Hypothalamus (tissue), 51 donors: ENCODE measurements around the gene ELL2.
"Not testable (repeated sequence)": the region's sequence is repeated elsewhere in the genome, so short reads cannot be mapped to it uniquely, and the experiment has no call there.

ENCODE experiments used
- DNase-seq, 51 donors: peaks; one replicate each; lab custom pipeline; 2025; lab: John Stamatoyannopoulos, UW

ELL2 gene

DNA sequence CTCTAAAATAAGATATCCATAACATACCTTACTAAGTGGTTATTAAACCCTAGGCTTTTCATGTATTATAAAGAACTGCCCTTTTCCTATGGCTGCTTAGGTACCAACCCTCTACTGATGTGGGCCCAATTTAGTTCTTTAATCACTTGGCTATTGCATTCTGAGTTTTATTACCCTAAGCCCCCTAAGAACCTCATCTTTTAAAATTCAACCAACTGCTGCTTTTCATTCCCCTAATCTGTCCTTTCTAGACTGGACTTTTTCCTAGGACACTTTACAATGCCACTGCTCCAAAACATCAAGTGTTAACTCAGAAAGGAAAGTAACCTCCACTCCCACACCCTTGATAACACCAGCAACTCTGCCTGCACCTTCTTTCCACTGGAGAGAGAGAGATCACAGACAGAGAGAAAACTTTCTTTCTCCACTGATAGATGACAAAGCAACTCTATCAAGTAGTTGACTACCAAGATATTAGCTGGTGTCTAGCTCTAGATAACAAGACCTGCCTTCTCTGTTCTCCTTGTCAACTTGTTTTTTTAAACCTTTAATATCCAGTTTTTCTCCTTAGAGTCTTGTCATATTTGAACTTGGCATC is 27.3 kb downstream of the ELL2 start:
- DNase-seq, result no peak

DNA sequence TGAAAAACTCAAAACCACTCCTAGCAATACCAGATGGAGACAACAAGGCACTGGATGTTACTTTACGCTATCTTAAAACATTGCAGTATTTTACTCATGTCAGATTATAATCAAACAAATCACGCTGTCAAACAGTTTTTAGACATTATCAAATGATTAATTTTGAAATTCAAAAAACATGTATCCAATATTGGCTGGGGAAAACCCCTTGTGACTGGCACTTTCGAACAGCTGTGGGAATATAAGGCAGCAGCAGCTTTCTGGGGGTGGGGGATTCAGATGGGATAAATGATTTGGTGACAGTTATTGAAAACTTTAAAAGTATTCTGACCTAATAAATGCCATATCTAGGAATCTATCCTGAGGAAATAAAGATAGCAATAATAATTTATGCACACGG is 28.7 kb downstream of the ELL2 start:
- no peak for DNase-seq

DNA sequence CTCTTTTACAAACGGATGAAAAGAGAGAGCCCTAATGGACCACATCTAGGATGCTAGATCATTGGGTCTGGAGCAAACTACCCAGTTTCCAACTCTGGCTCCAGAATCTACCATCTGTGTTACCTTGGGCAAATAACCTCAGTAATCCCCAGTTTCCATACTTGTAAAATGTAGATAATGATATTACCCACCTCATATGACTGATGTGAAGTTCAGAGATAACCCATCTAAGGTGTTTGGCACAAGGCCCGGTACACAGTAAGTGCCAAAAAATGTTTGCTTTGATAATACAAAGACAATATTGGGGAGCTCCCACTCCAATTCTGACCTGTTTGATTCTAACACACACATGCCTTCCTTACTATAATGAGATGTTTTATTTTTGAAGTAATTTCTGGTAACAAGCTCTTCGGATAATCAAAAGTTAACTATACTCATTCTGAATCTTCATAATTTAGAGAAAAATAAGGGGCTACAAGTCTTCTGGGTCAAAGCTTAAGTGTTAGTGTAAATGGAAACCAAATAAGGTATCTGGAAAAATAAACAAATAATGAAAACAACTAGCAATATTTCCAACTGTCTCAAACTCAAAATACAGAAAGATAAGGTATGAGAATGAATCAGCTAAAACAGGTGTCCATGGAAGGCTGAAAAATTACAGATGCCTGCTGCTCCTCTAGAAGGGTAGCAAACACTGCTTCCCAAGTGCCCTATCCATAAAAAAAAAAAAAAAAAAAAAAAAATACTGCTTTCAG is 30.4 kb downstream of the ELL2 start:
- no peak for DNase-seq

DNA sequence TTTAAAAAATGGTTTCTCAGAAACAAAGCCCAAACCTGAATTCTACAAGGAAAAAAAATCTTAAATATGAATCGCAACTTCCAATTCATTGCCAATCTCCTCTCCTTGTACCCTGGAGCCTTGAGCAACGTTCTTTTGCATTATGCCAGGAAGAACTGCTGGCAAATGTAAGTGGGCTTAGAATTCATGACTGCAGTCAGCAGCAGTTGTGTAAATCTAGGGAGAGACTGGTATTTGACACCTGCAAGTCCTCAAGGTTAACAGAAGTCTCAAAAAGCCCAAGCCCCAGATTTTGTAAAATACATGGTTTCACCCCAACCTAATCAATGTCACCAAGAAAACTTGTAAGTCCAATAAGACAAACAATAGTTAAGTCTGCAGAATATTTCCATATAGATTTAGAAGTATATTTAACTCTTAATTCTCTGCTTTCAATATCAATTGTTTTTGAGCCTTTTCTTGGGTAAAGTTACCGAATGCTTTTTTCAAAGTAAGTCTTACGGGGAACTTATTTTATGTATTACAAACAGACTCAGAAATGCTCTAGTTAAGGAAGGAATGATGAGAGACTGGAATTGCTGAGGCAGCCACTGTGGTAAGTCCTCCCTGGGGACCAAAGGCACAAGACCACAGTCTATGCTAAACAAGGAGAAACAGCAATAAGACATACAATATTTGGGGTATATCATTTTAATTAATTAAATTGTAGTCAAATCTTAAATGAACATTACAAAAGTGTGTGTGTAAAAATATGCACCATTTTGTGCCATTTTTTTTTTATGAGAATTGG is 31.3 kb downstream of the ELL2 start:
- DNase-seq, result no peak

- no peak for DNase-seq
Measured at GRCh38 chr5:95928724-95929253, 32.9 kb downstream of the ELL2 start.

GRCh38 chr5:95927927-95928723 is 33.5 kb downstream of the ELL2 start:
- no peak for DNase-seq

GRCh38 chr5:95927300-95927699 is 34.4 kb downstream of the ELL2 start:
- DNase-seq, result not testable (repeated sequence)

- no peak for DNase-seq
Measured at GRCh38 chr5:95925939-95926338, 35.7 kb downstream of the ELL2 start.

- DNase-seq, result no peak
Measured at GRCh38 chr5:95925378-95925744, 36.3 kb downstream of the ELL2 start.

- DNase-seq, result no peak
Measured at GRCh38 chr5:95924720-95925377, 36.8 kb downstream of the ELL2 start.

- DNase-seq, result no peak
Measured at GRCh38 chr5:95923918-95924544, 37.6 kb downstream of the ELL2 start.

GRCh38 chr5:95922798-95923197 is 38.9 kb downstream of the ELL2 start:
- no peak for DNase-seq

- DNase-seq, result no peak
Measured at GRCh38 chr5:95921501-95921900, 40.1 kb downstream of the ELL2 start.

GRCh38 chr5:95920822-95921221 is 40.8 kb downstream of the ELL2 start:
- DNase-seq, result no peak

GRCh38 chr5:95919658-95920057 is 42.0 kb downstream of the ELL2 start:
- DNase-seq, result no peak

DNA sequence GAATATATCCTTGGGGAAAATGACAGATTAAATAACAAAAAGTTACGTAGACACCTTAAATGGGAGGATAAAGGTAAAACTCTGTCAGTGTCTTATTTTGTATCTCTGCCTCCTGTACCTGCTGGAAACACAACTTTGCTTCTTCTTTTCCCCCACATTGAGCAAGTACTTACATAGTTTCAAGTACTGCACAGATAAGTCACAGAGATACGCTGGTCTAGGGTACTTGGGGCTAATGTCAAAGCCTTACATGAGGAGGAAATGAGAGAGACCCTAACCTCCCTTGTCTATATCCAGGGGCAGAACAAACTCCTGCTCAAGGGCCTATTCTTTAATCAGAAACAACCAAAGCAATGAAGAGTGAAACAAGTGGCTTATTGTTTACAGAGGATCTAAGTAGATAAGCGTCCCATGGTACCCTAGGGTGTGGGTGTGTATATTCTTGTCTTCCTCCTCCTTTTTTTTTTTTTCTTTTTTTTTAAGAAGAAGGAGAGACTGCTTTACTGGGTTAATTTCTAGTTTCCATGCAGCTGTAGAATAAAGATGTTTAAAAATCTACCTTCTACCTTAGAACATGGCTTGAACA is 43.1 kb downstream of the ELL2 start:
- no peak for DNase-seq

DNA sequence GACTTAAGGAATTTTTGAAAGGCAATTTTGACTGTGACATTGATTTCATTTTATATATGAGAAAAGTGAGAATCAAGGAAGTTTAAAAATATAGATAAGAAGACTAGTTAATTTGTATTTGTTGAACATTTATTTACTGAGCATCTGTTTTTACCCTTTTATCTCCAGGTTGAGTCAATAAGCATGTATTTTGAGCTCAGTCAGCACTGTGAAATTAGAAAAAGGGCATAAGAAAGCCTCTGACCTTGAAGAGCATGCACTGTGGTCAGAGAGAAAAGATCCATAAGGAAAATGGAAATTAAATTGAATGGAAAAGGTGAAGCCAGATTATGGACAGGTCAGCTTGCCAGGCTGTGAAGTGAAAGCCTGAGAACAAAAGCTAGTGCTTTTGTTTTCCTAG is 44.4 kb downstream of the ELL2 start:
- DNase-seq, result no peak

GRCh38 chr5:95916687-95917085 is 45.0 kb downstream of the ELL2 start:
- no peak for DNase-seq

DNA sequence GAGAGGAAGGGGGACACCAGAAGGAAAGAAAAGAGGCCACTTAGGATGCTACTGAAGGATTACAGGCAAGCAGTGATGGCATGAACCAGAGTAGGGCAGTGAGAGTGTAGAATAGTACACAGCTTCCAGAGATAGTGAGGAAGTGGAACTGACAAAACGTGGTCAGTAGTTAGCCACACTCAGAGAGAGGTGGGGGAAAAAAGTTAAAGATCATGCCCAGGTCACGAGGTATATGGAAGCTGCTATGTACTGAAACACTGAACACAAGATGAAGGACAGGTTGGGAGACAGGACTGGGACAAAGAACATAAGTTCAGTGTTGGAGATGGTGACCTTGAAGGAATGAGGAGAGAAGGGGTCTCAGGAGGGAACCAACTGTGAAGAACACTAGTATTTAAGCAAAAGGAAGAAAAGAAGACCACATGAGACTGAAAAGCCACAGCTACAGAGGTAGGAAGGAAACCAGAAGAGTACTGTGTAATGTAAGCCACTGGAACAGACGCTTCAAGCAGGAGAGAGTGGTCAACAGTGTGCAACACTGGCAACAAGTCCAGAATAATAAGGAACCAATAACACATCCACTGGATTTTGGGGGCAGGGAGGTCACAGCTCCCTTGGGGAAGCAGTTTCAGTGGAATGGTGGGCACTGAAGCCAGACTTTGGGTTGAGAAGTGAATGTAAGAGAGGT is 45.5 kb downstream of the ELL2 start:
- DNase-seq, result peak in 3 of 51 donors; percentile 22 to 54 (median 42)
